GM12865 (cell line): ENCODE results near the gene GJB2.

Experiments
- DNase-seq: peaks from one replicate; pipeline ENCODE4 v3.0.0; 2010; ENCODE audit warnings: low read depth
- H3K4me3 ChIP-seq: 2 replicates; pipeline ENCODE4 v1.5.1; 2011; ENCODE audit warnings: mild to moderate bottlenecking, low read depth, low read length, control low read depth
- CTCF ChIP-seq: IDR thresholded peaks from 2 replicates; pipeline ENCODE4 v1.5.1; 2011; ENCODE audit warnings: low read length, control low read depth, low read depth, inconsistent platforms; ENCODE audit not compliant: insufficient read depth; ENCODE audit errors: missing control alignments

Gene GJB2

GRCh38 chr13:20188667-20189553 is 3.8 kb downstream of the GJB2 start:
- peak; percentile 23 for TF ChIP-seq CTCF
- DNase-seq, result peak; percentile 40
- H3K4me3 ChIP-seq, result no peak overlapping the region

GRCh38 chr13:20186771-20187170 is 6.0 kb downstream of the GJB2 start:
- DNase-seq, result no peak
- H3K4me3 ChIP-seq, result no peak overlapping the region
- TF ChIP-seq CTCF, result no peak

- TF ChIP-seq CTCF, result no peak
- H3K4me3 ChIP-seq, result no peak overlapping the region
- no peak for DNase-seq
These were observed 7.2 kb downstream of the GJB2 start for GRCh38 chr13:20185366-20186056.

GRCh38 chr13:20182231-20182846 is 10.4 kb downstream of the GJB2 start:
- TF ChIP-seq CTCF, result peak; percentile 81
- peak; percentile 85 for DNase-seq
- no peak overlapping the region for H3K4me3 ChIP-seq

- no peak for DNase-seq
- no peak overlapping the region for H3K4me3 ChIP-seq
- TF ChIP-seq CTCF, result no peak
These were observed 11.6 kb downstream of the GJB2 start for GRCh38 chr13:20181188-20181587.

GRCh38 chr13:20178156-20178555 is 14.6 kb downstream of the GJB2 start:
- no peak for TF ChIP-seq CTCF
- H3K4me3 ChIP-seq, result no peak overlapping the region
- DNase-seq, result no peak
